WTC11 (cell line): ENCODE measurements around the gene TRIM44. TPM values are rescaled to one million over a fixed set of nuclear protein-coding genes. Genes with fewer than 3 reads are reported as not detected.

ENCODE experiments used
- ATAC-seq: fragments of 200-7000 bp; cut with Tn5 transposase; 2 replicates; pipeline ENCODE4 v1.10.0; 2021; ENCODE audit warnings: mild to moderate bottlenecking, moderate library complexity
- CTCF ChIA-PET: fragments of 300-600 bp; sonication (Branson Sonifier 250); formaldehyde crosslinking; loops from one replicate; lab custom pipeline; 2021; ENCODE audit warnings: antibody characterized with exemption; lab: Charles Lee
- POLR2A ChIA-PET: fragments of 350-600 bp; sonication (Branson Sonifier 250); formaldehyde crosslinking; loops from one replicate; lab custom pipeline; 2021; ENCODE audit warnings: antibody characterized with exemption; lab: Charles Lee
- DNase-seq: peaks from one replicate; pipeline ENCODE4 v3.0.0; 2021; ENCODE audit warnings: low spot score
- H3K27ac Mint-ChIP-seq: 2 replicates; pipeline ENCODE4 v1.8.0; 2021; ENCODE audit warnings: mixed read lengths
- H3K27me3 Mint-ChIP-seq: 2 replicates; pipeline ENCODE4 v1.8.0; 2021; ENCODE audit warnings: low read depth, mild to moderate bottlenecking, moderate library complexity, mixed read lengths
- H3K36me3 Mint-ChIP-seq: 2 replicates; pipeline ENCODE4 v1.8.0; 2021; ENCODE audit warnings: mixed read lengths
- H3K4me1 Mint-ChIP-seq: 2 replicates; pipeline ENCODE4 v1.8.0; 2022; ENCODE audit warnings: mixed read lengths
- H3K4me3 Mint-ChIP-seq: 2 replicates; pipeline ENCODE4 v1.8.0; 2021; ENCODE audit warnings: mild to moderate bottlenecking, moderate library complexity, mixed read lengths
- H3K9me3 Mint-ChIP-seq: 2 replicates; pipeline ENCODE4 v1.8.0; 2021; ENCODE audit warnings: mixed read lengths
- CBFB ChIP-seq: sonication (generic); formaldehyde crosslinking; IDR thresholded peaks from 2 replicates; pipeline ENCODE4 v1.8.1; 2022; ENCODE audit warnings: mild to moderate bottlenecking, low read depth, missing genetic modification reagents
- ELF4 ChIP-seq: sonication (generic); formaldehyde crosslinking; IDR thresholded peaks from 2 replicates; pipeline ENCODE4 v1.8.1; 2022; ENCODE audit warnings: low read depth, mild to moderate bottlenecking, moderate library complexity, missing genetic modification reagents
- EMX1 ChIP-seq: fragments of 250-450 bp; sonication (Bioruptor Pico); IDR thresholded peaks from 2 replicates; pipeline ENCODE4 v1.8.0; 2021; ENCODE audit warnings: mild to moderate bottlenecking
- FOXK1 ChIP-seq: sonication (generic); formaldehyde crosslinking; IDR thresholded peaks from 2 replicates; pipeline ENCODE4 v1.8.0; 2022; ENCODE audit warnings: mild to moderate bottlenecking, moderate library complexity, missing genetic modification reagents
- FOXP1 ChIP-seq: sonication (generic); formaldehyde crosslinking; IDR thresholded peaks from 2 replicates; pipeline ENCODE4 v1.8.0; 2022; ENCODE audit warnings: missing genetic modification reagents, mild to moderate bottlenecking, moderate library complexity, borderline replicate concordance
- GRHL2 ChIP-seq: fragments of 250-450 bp; sonication (Bioruptor Pico); IDR thresholded peaks from 2 replicates; pipeline ENCODE4 v1.8.0; 2022; ENCODE audit warnings: mild to moderate bottlenecking, moderate library complexity; ENCODE audit not compliant: insufficient replicate concordance, severe bottlenecking
- HMGA2 ChIP-seq: fragments of 250-450 bp; sonication (Bioruptor Pico); IDR thresholded peaks from 2 replicates; pipeline ENCODE4 v1.4.0; 2021; ENCODE audit warnings: mild to moderate bottlenecking, moderate library complexity
- IRF1 ChIP-seq: sonication (generic); formaldehyde crosslinking; IDR thresholded peaks from 2 replicates; pipeline ENCODE4 v1.8.0; 2023; ENCODE audit warnings: missing genetic modification reagents
- JUN ChIP-seq: sonication (generic); formaldehyde crosslinking; IDR thresholded peaks from 2 replicates; pipeline ENCODE4 v1.8.0; 2023; ENCODE audit warnings: mild to moderate bottlenecking, missing genetic modification reagents
- KAT7 ChIP-seq: sonication (generic); formaldehyde crosslinking; IDR thresholded peaks from 2 replicates; pipeline ENCODE4 v1.8.1; 2023; ENCODE audit warnings: missing genetic modification reagents, mild to moderate bottlenecking, borderline replicate concordance
- MYBL2 ChIP-seq: sonication (generic); formaldehyde crosslinking; IDR thresholded peaks from 2 replicates; pipeline ENCODE4 v1.8.1; 2023; ENCODE audit warnings: mild to moderate bottlenecking, moderate library complexity, missing genetic modification reagents
- NFYB ChIP-seq: sonication (generic); formaldehyde crosslinking; conservative IDR thresholded peaks from 2 replicates; pipeline ENCODE4 v1.8.0; 2022; ENCODE audit warnings: low read depth, missing genetic modification reagents
- NR2C2 ChIP-seq: sonication (generic); formaldehyde crosslinking; IDR thresholded peaks from 2 replicates; pipeline ENCODE4 v1.8.0; 2022; ENCODE audit warnings: mild to moderate bottlenecking, missing genetic modification reagents
- PRDM15 ChIP-seq: sonication (generic); formaldehyde crosslinking; IDR thresholded peaks from 2 replicates; pipeline ENCODE4 v1.8.0; 2022; ENCODE audit warnings: missing genetic modification reagents
- PRRX2 ChIP-seq: fragments of 250-450 bp; sonication (Bioruptor Pico); IDR thresholded peaks from 2 replicates; pipeline ENCODE4 v1.8.0; 2021; ENCODE audit warnings: mild to moderate bottlenecking
- ZBTB21 ChIP-seq: sonication (generic); formaldehyde crosslinking; IDR thresholded peaks from 2 replicates; pipeline ENCODE4 v1.8.1; 2023; ENCODE audit warnings: mild to moderate bottlenecking, missing genetic modification reagents, borderline replicate concordance
- ZNF532 ChIP-seq: fragments of 250-450 bp; sonication (Bioruptor Pico); IDR thresholded peaks from 2 replicates; pipeline ENCODE4 v1.9.0; 2021; ENCODE audit warnings: mild to moderate bottlenecking, borderline replicate concordance
- ZNF671 ChIP-seq: fragments of 250-450 bp; sonication (Bioruptor Pico); IDR thresholded peaks from 2 replicates; pipeline ENCODE4 v1.8.0; 2021; ENCODE audit warnings: mild to moderate bottlenecking
- total RNA-seq: library from RNA; stranded (reverse); gene quantifications from 3 replicates; pipeline ENCODE4 v1.2.3, GENCODE V29; 2021
- TF ChIP-seq, protein P1 (sequence below): sonication (generic); formaldehyde crosslinking; conservative IDR thresholded peaks from 2 replicates; pipeline ENCODE4 v1.8.1; 2023; ENCODE audit warnings: mild to moderate bottlenecking, low read depth, missing genetic modification reagents, moderate library complexity
- TF ChIP-seq, protein P2 (sequence below): fragments of 250-450 bp; sonication (Bioruptor Pico); IDR thresholded peaks from 2 replicates; pipeline ENCODE4 v2.1.2; 2022; ENCODE audit warnings: mild to moderate bottlenecking, moderate library complexity
- TF ChIP-seq, protein P3 (sequence below): sonication (generic); formaldehyde crosslinking; IDR thresholded peaks from 2 replicates; pipeline ENCODE4 v1.8.0; 2023; ENCODE audit warnings: mild to moderate bottlenecking, missing genetic modification reagents

TRIM44 gene
- total RNA-seq, 1 experiment from 2014 or later = 27.4 TPM

DNA sequence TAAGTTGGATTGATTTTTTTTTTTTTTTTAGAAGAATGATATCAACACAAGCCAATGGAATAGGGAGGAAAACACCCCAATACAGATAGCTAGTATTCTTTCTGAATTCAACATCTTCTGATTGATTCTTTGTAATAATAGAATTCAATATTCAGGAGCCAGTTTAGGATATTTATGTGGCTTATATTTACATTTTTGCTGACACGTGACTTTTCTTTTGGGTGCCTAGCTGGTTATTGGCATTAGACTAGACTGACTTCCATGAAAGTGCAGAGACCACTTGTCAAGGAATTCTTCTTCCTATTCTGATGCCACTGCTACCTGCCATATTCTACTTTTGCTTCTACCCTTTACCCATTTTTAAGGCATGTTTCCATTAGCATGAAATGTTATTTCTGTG, 16.4 kb downstream of the TRIM44 start (continued):
- TF ChIP-seq ZNF532 = no peak

DNA sequence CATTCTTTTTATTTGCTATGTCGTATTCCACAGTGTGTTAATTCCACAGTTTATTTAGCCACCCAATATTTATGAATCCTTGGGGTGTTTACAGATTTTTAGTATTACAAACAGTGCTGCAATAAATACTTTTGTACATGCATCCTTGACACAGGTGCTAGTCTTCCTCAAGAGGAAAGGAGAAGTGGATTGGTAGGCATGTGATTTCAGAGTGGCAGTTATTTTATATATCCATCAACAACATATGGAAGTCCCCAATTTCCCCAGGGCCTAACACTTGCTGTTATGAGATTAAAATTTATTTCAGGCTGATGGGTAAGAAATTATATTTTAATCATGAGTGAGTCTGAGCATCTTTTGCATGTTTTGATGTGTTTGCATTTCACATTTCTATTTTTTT, 17.9 kb downstream of the TRIM44 start:
- Mint-ChIP-seq H3K4me1 (peaks cover 13% of the 10 kb centered on the region), H3K27me3 (no peaks in the 10 kb centered on the region), H3K27ac (no peak overlapping the region), H3K36me3 (no peaks in the 10 kb centered on the region; the same call in 1 of the 2 replicates), H3K9me3 (no peaks in the 10 kb centered on the region), H3K4me3 (no peak overlapping the region)
- ATAC-seq (no peak), DNase-seq (no peak)
- no peak for TF ChIP-seq EMX1 (CRISPR knock-in tag)
- TF ChIP-seq, protein P1, sequence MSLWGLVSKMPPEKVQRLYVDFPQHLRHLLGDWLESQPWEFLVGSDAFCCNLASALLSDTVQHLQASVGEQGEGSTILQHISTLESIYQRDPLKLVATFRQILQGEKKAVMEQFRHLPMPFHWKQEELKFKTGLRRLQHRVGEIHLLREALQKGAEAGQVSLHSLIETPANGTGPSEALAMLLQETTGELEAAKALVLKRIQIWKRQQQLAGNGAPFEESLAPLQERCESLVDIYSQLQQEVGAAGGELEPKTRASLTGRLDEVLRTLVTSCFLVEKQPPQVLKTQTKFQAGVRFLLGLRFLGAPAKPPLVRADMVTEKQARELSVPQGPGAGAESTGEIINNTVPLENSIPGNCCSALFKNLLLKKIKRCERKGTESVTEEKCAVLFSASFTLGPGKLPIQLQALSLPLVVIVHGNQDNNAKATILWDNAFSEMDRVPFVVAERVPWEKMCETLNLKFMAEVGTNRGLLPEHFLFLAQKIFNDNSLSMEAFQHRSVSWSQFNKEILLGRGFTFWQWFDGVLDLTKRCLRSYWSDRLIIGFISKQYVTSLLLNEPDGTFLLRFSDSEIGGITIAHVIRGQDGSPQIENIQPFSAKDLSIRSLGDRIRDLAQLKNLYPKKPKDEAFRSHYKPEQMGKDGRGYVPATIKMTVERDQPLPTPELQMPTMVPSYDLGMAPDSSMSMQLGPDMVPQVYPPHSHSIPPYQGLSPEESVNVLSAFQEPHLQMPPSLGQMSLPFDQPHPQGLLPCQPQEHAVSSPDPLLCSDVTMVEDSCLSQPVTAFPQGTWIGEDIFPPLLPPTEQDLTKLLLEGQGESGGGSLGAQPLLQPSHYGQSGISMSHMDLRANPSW (CRISPR knock-in tag) = no peak
- TF ChIP-seq FOXK1 = no peak
- TF ChIP-seq MYBL2 (CRISPR knock-in tag) = no peak
- no peak for TF ChIP-seq PRRX2 (CRISPR knock-in tag)
- TF ChIP-seq, protein P2, sequence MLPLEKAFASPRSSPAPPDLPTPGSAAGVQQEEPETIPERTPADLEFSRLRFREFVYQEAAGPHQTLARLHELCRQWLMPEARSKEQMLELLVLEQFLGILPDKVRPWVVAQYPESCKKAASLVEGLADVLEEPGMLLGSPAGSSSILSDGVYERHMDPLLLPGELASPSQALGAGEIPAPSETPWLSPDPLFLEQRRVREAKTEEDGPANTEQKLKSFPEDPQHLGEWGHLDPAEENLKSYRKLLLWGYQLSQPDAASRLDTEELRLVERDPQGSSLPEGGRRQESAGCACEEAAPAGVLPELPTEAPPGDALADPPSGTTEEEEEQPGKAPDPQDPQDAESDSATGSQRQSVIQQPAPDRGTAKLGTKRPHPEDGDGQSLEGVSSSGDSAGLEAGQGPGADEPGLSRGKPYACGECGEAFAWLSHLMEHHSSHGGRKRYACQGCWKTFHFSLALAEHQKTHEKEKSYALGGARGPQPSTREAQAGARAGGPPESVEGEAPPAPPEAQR (CRISPR knock-in tag) = no peak
- TF ChIP-seq ZBTB21 (CRISPR knock-in tag) = no peak
- TF ChIP-seq IRF1 = no peak
- TF ChIP-seq PRDM15 = no peak
- TF ChIP-seq NFYB (CRISPR knock-in tag) = no peak
- TF ChIP-seq, protein P3, sequence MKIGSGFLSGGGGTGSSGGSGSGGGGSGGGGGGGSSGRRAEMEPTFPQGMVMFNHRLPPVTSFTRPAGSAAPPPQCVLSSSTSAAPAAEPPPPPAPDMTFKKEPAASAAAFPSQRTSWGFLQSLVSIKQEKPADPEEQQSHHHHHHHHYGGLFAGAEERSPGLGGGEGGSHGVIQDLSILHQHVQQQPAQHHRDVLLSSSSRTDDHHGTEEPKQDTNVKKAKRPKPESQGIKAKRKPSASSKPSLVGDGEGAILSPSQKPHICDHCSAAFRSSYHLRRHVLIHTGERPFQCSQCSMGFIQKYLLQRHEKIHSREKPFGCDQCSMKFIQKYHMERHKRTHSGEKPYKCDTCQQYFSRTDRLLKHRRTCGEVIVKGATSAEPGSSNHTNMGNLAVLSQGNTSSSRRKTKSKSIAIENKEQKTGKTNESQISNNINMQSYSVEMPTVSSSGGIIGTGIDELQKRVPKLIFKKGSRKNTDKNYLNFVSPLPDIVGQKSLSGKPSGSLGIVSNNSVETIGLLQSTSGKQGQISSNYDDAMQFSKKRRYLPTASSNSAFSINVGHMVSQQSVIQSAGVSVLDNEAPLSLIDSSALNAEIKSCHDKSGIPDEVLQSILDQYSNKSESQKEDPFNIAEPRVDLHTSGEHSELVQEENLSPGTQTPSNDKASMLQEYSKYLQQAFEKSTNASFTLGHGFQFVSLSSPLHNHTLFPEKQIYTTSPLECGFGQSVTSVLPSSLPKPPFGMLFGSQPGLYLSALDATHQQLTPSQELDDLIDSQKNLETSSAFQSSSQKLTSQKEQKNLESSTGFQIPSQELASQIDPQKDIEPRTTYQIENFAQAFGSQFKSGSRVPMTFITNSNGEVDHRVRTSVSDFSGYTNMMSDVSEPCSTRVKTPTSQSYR (CRISPR knock-in tag) = no peak
- TF ChIP-seq JUN (CRISPR knock-in tag) = no peak
- no peak for TF ChIP-seq KAT7
- no peak for TF ChIP-seq GRHL2
- no peak for TF ChIP-seq ZNF671 (CRISPR knock-in tag)
- no peak for TF ChIP-seq HMGA2 (CRISPR knock-in tag)
- TF ChIP-seq ELF4 (CRISPR knock-in tag) = no peak
- TF ChIP-seq CBFB (CRISPR knock-in tag) = no peak
- TF ChIP-seq NR2C2 (CRISPR knock-in tag) = no peak
- TF ChIP-seq FOXP1 (CRISPR knock-in tag) = no peak
- CTCF ChIA-PET = no interaction called here
- POLR2A ChIA-PET = no interaction called here
